HCT116 (cell line): ENCODE results near the gene ACTN2.

Source experiments
- ELF1 ChIP-seq: IDR thresholded peaks from 2 replicates; pipeline ENCODE4 v1.6.1; 2012; ENCODE audit warnings: low read depth, borderline replicate concordance
- EZH2 ChIP-seq: fragments of 200-600 bp; sonication (generic); IDR thresholded peaks from 2 replicates; pipeline ENCODE4 v1.6.1; 2017; ENCODE audit warnings: antibody characterized with exemption, mixed run types
- FOSL1 ChIP-seq: IDR thresholded peaks from 2 replicates; pipeline ENCODE4 v1.6.1; 2012; ENCODE audit warnings: low read depth
- POLR2A ChIP-seq: IDR thresholded peaks from 2 replicates; pipeline ENCODE4 v1.7.0; 2011; ENCODE audit warnings: borderline replicate concordance; ENCODE audit not compliant: insufficient read depth, insufficient read length; ENCODE audit errors: extremely low read depth
- POLR2AphosphoS5 ChIP-seq: IDR thresholded peaks from 2 replicates; pipeline ENCODE4 v1.6.1; 2011; ENCODE audit warnings: mild to moderate bottlenecking, low read depth, low read length, moderate library complexity
- RAD21 ChIP-seq: IDR thresholded peaks from 2 replicates; pipeline ENCODE4 v1.6.1; 2012; ENCODE audit warnings: low read depth, mild to moderate bottlenecking
- SP1 ChIP-seq: IDR thresholded peaks from 2 replicates; pipeline ENCODE4 v1.6.1; 2012; ENCODE audit warnings: low read depth
- SRF ChIP-seq: IDR thresholded peaks from 2 replicates; pipeline ENCODE4 v1.6.1; 2012; ENCODE audit warnings: low read depth
- YY1 ChIP-seq: IDR thresholded peaks from 2 replicates; pipeline ENCODE4 v1.6.1; 2011; ENCODE audit warnings: low read length, low read depth, moderate library complexity, mild to moderate bottlenecking; ENCODE audit not compliant: insufficient replicate concordance; ENCODE audit errors: extremely low read depth
- TF ChIP-seq, protein P1 (sequence below), 3 experiments: fragments of 200-600 bp in 1 of 3; sonication (generic) in 1 of 3; IDR thresholded peaks in 2 of 3; conservative IDR thresholded peaks in 1 of 3; 2 replicates each; pipeline ENCODE4 v1.5.1; 2012 to 2017; ENCODE audit warnings: low read depth in 2 of 3, low read length in 2 of 3, antibody characterized with exemption in 1 of 3, borderline replicate concordance in 1 of 3, control low read depth in 1 of 3, mild to moderate bottlenecking in 1 of 3, mixed read lengths in 1 of 3, mixed run types in 1 of 3, moderate library complexity in 1 of 3; ENCODE audit not compliant: insufficient read depth in 1 of 3
- TF ChIP-seq, protein P2 (sequence below): IDR thresholded peaks from 2 replicates; pipeline ENCODE4 v1.6.1; 2012

DNA sequence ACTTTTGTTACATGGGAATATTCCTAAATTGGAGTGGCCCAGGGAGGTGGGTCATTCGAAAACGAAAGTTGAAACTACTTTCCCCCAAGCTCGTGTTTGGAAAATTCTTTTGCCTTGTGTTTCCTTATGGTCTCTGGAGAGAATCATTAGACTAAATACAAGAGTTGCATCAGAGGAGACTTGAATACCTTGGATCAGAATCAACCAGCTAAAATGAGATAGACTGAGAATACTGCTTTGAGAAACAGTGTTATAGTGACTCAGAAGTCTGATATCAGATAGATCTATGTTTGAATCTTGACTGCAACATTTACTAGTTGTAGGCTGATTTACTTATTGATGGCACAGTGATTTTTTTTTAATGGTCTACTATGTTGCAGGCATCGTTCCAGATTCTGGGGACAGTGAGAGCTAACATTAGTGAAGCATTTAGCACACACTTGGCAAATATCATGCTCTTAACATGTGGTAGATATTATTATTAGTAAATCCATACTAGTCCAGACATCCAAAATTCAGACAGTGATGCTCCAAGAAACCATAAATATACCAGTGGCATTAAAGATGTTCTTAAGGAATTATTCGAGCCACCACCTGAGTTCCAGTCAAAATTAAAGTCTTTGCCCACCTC lies 12.9 kb upstream of the ACTN2 start:
- TF ChIP-seq, protein P1, sequence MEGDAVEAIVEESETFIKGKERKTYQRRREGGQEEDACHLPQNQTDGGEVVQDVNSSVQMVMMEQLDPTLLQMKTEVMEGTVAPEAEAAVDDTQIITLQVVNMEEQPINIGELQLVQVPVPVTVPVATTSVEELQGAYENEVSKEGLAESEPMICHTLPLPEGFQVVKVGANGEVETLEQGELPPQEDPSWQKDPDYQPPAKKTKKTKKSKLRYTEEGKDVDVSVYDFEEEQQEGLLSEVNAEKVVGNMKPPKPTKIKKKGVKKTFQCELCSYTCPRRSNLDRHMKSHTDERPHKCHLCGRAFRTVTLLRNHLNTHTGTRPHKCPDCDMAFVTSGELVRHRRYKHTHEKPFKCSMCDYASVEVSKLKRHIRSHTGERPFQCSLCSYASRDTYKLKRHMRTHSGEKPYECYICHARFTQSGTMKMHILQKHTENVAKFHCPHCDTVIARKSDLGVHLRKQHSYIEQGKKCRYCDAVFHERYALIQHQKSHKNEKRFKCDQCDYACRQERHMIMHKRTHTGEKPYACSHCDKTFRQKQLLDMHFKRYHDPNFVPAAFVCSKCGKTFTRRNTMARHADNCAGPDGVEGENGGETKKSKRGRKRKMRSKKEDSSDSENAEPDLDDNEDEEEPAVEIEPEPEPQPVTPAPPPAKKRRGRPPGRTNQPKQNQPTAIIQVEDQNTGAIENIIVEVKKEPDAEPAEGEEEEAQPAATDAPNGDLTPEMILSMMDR (IDR thresholded peaks at IDR 0.05 in 2 of 3, conservative IDR thresholded peaks at IDR 0.05 in 1 of 3; ENCODE audit: borderline replicate concordance in 1 of 3, insufficient read depth in 1 of 3, low read depth in 2 of 3, low read length in 2 of 3) = no peak
- TF ChIP-seq EZH2 (no peak), SRF (no peak), RAD21 (no peak), ELF1 (no peak), SP1 (no peak), POLR2A (no peak), FOSL1 (no peak), POLR2AphosphoS5 (no peak), YY1 (no peak)
- TF ChIP-seq, protein P2, sequence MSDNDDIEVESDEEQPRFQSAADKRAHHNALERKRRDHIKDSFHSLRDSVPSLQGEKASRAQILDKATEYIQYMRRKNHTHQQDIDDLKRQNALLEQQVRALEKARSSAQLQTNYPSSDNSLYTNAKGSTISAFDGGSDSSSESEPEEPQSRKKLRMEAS = no peak
